T-helper 1 cell treated with Interleukin-12 subunit alpha and Interleukin-12 subunit beta and Interleukin-4 antibody, amounts not matched to agents 30 ng/mL and 1 ng/mL, for 36 hours (primary cell): ENCODE measurements around the gene CEACAM18. TPM values are rescaled to one million over a fixed set of nuclear protein-coding genes. Genes with fewer than 3 reads are reported as not detected.
"Not testable (repeated sequence)": the region's sequence is repeated elsewhere in the genome, so short reads cannot be mapped to it uniquely, and the experiment has no call there.

Experiments used
- intact Hi-C: fragments of 100-400 bp; cut with micrococcal nuclease; formaldehyde crosslinking; loops from one replicate; pipeline ENCODE4 v1.15.1; 2024
- total RNA-seq: library from RNA; stranded (reverse); gene quantifications from 2 replicates; pipeline ENCODE4 v1.2.3, GENCODE V29; 2022

Gene CEACAM18
- total RNA-seq, 1 donor from 2014 or later: not detected

DNA sequence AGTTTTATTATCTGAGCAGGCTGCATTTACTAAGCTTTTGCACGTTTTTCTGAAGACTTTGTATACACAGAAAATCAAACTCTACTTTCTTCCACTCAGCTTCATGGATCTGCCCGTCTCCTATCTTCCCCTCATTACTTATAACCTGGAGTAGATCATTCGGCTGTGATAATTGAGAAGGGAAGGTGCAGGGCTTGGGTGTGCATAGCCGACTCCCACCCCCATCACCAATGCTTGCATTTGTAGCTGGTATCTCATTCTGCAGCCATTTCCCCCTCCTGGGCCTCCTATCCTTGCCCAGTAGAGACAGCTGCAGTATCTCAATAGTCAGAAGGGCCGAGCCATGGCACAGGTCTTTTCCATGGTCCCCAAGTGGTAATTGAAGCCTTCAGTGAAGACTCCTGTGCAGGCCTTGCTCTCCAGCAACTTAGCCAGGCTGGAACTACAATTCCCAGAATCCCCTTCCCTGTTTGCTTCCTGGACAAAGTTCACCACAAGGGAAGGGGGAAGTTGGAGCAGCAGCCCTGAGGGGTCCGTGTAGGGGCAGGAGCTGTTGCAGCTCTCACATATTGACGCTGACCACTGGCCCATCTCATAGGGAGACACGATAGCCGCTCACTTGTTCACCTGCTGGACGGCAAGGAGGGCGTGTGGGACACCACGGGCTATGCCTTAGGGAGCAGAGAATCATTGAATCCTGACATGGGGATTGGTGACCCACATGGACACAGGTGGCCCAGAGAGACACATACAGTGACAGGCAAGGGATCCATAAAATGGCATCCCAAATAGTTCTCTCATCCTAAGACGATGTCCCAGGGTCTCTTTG is 18.0 kb upstream of the CEACAM18 start:
- intact Hi-C loops: no loop called here

DNA sequence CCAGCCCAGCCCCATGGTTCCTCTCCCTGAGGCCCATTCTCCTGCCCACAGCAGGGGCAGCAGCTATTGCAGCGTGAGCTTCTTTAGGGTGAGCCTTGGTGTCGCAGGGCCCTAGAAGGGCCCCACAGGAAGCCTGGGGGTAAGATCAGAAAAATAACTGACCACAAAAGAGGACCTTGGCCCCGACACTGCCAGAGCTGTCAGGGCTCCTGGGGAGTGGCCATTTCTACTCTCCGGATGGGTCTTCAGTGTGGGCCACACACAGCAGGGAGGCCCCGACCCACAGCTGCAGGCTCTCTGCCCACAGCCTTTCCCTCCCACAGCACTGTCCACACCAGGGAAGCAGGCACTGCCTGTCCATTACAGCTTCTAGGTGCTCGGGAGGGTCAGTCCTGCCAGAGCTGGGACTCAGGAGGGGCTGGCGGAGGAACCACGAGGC is 16.6 kb upstream of the CEACAM18 start:
- intact Hi-C loops: no loop called here

DNA sequence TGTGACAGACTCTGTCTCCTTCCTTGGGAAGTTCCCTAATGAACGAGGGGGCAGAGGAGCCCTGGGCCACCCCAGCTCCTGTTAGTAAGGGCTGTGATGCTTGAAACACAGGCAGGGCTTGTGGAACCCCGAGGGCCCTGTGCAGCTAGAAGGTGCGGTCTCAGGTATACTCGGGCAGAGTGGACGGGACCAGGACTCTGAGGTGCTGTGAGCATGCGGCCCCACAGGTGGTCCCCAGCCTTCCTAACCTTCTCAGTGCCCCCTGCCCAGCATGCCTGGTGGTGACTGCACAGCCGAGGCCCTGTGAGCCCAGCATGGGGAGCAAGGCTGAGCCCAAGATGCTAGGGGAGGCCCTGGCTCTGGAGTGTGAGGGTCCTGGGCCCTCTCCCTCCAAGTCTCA is 16.1 kb upstream of the CEACAM18 start:
- intact Hi-C loops: no loop called here

DNA sequence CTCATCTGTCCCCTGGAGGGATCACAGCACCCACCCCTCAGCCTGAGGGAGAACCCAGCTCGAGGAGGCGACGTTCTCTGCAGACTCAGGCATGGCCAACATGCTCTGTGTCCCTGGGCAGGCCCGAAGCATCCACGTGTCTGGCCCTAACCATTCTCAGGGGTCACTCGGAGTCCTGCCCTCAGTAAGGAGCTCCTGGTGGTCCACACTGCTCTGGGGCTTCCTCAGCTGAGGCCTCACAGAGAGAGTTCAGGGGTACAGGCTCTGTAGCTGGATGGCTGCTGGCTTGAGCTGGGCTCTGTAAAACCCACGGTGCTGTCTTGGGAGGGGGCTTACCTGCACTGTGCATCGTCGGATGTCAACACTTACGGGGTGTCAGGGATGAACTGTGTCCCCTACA is 15.7 kb upstream of the CEACAM18 start:
- intact Hi-C loops: no loop called here

DNA sequence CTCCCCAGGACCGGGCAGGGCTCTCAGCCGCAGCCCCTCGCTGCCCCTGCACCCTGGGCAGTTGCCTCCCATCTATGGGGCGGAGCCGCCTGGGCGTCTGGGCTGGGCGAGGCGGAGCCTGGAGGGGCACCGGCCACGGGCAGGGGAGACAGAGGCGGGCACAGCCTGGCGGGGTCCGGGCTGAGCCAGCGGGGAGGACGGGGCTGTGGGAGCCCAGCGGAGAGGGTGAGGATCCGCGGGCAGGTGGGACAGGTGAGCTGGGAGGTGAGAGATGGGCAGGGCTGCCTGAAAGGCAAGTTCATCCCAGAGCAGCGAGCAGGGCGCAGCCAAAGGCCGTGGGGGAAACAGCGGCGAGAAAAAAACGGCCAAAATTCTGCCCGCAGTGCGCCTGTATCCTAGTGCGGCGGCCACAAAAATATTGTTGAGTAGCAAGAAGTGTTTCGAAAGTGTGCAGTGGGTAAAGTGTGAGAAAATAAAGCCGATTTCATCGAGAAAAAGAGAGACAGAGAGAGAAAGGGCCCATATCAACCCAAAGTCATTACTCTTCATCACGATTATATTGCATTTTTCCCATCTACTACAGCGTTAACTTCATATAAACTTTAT is 14.3 kb upstream of the CEACAM18 start:
- intact Hi-C loops: not testable (repeated sequence)

DNA sequence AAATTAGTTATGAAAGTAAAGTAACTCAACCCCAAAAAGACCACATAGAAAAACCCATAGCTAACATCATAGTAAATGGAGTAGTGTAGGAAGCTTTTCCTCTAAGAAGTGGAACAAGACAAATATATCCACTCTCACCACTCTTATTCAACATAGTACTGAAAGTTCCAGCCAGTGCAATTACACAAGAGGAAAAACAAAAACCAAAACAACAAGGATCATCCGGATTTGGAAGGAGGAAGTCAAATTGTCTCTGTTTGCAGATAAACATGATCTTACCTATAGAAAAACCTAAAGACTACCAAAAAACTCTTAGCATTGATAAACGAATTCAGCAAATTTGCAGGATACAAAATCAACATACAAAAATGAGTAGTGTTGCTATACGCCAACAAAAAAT is 11.6 kb upstream of the CEACAM18 start:
- intact Hi-C loops: no loop called here

DNA sequence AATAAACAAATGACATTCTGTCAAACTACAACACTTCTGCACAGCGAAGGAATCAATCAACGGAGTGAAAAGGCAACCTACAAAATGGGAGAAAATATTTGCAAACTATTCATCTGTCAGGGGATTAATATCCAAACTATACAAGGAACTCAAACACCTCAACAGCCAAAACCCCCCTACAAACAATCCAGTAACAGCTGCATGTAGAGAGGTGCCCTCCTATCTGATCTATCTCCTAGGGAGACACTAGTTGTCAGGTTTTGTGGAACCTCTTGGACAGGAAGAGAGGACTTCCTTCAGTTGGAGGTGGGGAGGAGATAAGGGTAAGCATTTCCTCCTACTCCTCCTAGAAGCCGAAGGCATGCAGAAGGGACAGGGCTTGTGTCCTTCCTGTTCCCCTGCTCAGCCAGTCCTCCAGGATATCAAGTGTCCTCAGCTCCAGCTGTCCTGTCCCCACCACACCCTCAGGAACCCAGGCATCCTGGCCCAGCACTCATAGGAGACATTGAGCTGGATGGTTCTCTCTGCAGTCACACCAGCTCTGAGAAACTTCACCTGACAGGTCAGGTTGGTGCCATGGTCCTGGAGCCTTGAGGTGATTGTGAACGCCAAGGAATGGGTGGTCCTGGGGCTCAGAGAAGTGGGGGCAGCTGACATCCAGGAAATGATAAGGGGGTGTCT is 10.3 kb upstream of the CEACAM18 start:
- intact Hi-C loops: no loop called here

DNA sequence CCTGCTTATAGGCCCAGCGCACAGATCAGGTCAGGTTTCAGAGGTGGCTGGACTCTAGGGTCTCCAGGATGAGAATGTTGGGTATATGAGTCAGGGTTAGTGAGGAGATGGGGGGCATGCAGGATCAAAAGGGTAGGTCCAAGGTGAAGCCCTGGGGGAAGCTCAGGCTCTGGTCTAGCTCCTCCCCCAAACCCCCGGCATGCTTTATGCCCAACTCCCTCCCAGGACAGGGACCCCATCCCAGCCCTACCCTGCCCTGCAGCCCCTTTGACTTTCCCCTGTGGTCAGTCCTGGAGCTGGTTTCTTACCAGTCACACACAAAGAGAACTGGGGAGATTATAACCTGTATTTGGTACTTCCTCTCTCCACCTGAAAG is 9.8 kb upstream of the CEACAM18 start:
- intact Hi-C loops: no loop called here

DNA sequence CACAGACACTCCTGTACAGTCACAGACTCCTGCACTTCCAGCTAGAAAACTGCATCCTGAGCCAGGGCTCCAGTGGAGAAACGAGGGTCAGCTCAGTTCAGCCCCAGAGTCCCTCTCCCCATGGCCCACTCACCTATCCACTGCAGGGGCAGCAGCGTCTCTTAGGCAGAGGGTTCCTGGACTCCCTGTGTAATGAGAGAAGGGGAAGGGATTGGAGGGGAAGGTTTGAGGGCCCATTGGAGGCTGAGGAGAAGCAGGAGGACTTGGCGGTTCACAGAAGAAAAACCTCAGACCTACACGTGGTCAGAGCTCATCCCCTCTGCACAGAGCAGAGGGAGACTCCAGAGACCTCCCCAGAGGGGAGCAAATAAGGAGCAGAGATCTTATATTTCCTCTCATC is 9.2 kb upstream of the CEACAM18 start:
- intact Hi-C loops: no loop called here

DNA sequence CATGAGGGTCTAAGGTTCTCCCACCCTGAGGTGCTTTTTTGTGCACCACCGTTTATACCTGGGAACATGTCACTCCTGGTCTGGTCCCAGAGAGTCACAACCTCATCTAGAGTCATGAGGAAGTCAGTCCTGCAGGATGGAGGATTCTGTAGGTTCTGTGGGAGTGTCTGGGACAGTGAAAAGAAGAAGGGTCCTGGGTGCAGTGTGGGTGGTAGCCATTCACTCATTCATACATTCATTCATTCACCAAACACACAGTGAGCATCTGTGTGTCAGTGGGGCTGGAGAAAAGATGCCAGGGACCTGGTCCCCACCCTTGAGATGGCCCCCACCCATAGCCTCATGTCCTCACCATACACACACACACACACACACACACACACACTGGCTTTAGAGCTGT is 8.7 kb upstream of the CEACAM18 start:
- intact Hi-C loops: no loop called here

DNA sequence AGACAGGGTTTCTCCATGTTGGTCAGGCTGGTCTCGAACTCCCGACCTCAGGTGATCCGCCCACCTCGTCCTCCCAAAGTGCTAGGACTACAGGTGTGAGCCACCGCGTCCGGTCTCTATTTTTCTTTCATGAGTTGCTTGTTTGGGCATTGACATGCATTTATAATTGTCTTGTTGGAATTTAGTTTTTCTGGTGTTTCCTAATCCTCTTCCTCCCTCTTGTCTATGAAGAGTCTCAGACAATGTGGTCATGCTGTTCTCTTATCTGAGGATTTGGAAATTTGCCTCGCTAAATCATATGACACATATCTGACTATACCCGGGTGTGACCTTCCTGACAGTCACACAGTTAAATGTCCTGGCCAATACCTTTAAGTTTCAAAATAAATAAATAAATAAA is 7.4 kb upstream of the CEACAM18 start:
- intact Hi-C loops: no loop called here

DNA sequence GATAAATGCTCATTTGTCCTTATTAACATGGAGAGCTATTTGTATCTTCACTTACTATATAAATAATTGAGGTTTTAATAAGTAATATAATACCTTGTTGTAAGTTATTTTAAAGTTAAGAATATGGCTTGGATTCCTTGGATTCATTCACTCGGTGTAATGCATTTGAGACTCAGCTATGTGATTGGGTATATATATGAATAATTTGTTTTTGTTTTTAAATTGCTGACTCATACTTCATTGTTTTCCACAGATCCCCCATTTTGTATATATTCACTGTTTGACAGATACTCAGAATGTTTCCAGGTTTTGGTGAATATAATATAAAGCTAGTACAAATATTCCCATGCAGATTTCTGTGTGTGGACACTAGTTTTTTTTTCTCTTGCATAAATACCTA is 6.8 kb upstream of the CEACAM18 start:
- intact Hi-C loops: no loop called here

DNA sequence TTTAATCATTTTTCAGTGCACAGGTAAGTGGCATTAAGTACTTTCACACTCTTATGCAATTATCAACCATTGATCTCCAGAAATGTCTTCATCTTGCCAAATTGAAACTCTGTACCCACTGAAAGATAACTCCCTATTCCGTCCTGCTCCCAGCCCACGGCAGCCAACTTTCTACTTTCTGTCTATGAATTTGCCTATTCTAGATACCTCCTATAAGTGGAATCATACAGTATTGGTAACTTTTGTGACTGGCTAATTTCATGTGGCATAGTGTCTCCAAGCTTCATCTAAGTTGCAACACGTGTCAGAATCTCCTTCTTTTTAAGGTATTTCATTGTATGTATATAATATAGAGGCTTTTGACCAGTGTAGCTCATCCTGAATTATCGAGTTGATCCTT is 5.7 kb upstream of the CEACAM18 start:
- intact Hi-C loops: loop anchor here (1.0 to 2.0 kb wide), 7 partner anchors 43 to 306 kb away; no protein-coding TSS in a partner anchor

DNA sequence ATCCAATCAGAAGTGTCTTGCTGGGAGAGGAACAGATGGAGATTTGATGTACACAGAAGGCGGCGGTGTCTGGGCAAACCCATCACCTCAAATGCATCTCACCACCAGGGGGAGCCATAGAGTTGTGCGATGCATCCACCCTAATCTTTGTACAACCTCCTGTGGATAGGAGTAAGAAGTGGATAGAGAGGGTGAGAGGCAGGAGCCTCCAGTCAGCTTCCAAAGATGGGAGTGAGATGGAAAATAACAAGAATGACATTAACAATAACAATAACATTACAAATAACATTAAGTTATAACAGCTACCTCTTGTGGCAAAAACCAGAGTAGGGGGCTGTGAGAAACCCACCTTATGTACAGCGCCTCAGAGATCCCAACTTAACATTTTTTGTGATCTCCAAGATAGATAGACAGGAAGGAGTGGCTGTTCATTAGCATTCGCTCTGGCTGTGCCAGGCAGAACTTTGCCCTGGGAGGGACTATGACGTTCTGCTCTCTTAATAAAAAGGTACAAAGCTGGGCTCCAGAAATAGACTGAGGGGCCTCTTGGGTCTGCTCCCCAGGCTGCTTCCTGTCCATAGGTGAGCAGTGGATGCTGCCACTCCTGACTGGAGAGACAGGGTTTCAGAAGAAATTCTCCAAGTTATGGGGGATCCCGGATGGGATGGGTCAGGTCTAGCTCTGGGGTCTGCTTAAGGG is 5.2 kb upstream of the CEACAM18 start:
- intact Hi-C loops: loop anchor here (1.0 to 2.0 kb wide), 7 partner anchors 42 to 306 kb away; no protein-coding TSS in a partner anchor

DNA sequence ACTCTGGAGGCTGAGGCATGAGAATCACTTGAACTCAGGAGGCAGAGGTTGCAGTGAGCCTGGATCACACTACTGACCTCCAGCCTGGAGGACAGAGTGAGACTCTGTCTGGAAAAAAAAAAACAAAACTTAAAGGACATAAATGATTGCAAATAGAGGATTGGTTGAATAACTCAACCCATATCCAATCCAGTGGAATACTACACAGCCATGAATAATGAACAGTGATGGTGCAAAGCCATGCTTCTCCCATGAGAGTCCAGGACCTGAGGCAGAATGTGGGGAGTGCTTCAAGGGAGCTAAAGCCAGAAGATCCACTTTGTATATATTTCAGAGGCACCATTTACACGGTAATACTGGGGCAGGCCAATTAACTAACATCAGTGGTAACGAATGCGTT is 2.2 kb upstream of the CEACAM18 start:
- intact Hi-C loops: no loop called here

DNA sequence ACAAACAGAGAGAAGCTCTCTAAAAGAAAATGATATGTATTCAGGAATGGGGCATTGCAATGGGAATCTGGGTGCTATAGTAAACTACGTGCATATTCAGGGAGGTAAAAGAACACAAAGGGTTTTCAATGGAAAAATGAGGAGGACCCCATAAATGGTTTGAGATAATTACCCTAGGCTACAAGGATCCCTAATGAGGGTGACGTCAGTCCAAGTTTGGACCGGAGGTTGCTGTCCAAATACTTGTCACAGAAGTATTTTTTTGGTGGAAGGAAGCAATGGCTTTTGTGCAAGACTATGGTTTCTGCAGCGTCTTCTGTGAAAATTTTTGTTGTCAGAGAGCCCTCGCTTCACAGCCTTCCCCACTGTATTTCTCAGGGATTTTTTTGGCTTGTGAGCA is 995 bp upstream of the CEACAM18 start:
- intact Hi-C loops: no loop called here

DNA sequence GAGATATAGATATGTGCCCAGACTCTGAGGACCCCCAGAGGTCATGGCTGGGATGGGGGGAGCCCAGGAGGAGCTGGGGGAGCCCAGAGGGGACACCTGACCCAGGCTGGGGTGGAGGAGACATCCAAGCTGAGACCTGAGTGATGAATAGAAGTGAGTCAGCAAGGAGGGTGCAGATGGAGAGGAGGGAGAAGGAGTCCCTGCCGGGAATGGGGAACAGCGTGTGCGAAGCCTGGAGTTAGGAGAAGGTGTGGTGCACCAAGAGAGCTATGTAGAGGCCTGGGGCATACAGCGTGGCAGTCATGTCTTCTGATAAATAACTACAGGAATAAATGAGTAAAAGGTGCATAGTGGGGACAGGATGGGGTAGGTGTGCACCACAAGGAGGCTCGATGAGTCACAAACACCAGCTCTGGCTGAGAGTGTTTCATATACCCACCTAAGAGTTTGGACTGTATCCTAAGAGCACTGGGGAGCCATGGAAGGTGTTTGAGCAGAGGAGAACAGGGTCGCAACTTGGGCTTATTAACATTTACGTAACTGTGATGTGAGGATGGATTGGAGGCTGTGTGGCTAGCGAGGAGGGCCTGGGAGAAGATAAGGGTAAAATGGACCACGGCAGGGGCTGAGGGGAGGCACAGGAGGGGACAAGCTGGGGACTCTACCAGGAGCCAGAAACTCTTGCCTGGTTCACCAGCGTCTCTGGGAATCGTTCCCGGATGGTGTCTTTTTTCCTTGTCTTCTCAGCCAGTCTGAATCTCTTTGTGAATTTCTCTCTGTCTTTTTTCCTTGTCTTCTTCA is 1.4 kb downstream of the CEACAM18 start:
- intact Hi-C loops: no loop called here

DNA sequence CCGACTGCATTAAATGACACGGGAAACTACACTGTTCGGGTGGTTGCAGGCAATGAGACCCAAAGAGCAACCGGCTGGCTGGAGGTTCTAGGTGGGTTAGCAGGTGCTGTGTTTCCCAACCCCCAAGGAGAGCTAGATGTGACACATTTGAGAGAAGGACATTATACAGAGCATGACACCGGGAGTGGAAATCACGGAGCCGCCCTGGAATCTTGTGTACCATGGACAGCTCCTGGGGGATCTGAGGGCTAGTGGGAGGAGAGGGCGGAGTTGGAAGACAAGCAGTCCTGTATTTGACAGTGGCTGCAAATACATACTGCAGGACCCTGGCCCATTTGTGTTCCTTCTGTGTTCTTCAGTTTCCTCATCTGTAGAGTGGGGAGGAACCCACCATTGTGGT is 2.3 kb downstream of the CEACAM18 start:
- intact Hi-C loops: no loop called here

DNA sequence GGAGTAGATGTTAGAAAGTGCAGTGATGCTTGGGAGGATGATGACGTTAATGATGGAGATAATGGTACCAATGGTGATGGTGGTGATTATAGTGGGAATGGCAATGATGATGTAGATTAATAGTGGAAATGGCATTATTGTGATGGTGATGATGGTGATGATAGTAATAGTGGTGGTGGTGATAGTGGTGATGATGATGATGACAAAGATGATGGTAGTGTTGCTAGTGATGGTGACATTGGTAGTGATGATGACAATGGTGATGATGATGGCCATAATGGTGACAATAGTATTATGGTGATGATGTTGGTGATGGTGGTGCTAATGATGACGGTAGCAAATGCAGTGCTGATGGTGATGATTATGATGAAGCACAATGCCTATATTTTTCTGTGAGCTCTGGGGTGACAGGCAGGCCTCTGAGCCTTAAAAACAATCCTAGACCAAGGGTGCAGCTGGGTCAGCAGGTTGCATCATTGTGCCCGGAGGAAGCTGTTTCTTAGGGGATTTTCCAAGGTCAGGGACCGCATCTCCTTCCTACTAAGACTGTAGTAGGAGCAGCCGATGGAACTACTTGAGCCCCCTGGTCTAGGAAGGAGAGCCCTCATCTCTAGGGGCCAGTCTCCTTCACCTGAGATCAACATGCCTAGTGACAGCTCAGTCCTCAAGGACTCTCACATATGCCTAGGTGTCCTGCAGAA is 7.8 kb downstream of the CEACAM18 start:
- intact Hi-C loops: no loop called here

DNA sequence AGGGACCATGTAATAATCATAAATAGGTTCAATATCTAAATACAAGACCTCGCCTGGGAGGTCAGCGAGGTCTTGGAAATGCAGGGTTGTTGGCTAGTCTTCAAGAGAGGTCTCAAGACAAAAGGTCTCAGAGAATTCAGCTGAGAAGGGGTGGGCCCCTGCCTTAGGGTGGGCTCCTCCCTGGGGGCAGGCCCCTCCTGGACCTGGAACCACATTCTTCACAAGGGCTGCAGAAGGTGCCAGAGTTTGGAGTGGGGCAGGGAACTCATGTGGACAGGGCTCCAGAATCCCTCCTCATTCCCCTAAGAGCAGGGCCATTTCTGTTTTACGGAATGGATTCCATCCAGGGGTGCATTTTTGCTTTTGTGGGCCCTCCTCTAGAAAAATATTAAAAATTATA is 10.2 kb downstream of the CEACAM18 start:
- intact Hi-C loops: no loop called here
